ENCODE data around the gene SCN4B. TPM values are rescaled to one million over a fixed set of nuclear protein-coding genes. Genes with fewer than 3 reads are reported as not detected.
"Not testable (repeated sequence)": the region's sequence is repeated elsewhere in the genome, so short reads cannot be mapped to it uniquely, and the experiment has no call there.

The SCN4B gene
- total and polyA plus RNA-seq, 8 donors, result 0.61 to 2.9 (median 1.0) TPM

- H3K27ac ChIP-seq, result no peak overlapping the region
- intact Hi-C loops (cut with DNase I), result loop anchor here in 2 of 3 donors (5.0 to 10.0 kb wide), 2 partner anchors 103 to 166 kb away; partner anchors contain the start of gene CD3E (in 1 of the 2)
- peaks cover 14 to 27% (median 19%) of the 10 kb centered on the region in 3 donors for H3K4me1 ChIP-seq
- no peaks in the 10 kb centered on the region for H3K9me3 ChIP-seq
- no peak for FAIRE-seq
- no peaks in the 10 kb centered on the region for H3K27me3 ChIP-seq
- ATAC-seq, result no peak
- DNase-seq, result no peak
- no peak for TF ChIP-seq CTCF (IDR thresholded peaks at IDR 0.05)
- no peak overlapping the region for H3K4me3 ChIP-seq
- H3K36me3 ChIP-seq, result no peaks in the 10 kb centered on the region
- WGBS, 2 donors, result 81 to 90% methylated on average over 6 of the region's 6 CpGs
Measured at GRCh38 chr11:118199135-118199534, 46.5 kb upstream of the SCN4B start.

GRCh38 chr11:118198370-118198769, 45.7 kb upstream of the SCN4B start:
- Histone ChIP-seq H3K4me3 (no peak overlapping the region), H3K36me3 (no peaks in the 10 kb centered on the region), H3K9me3 (no peaks in the 10 kb centered on the region), H3K27me3 (no peaks in the 10 kb centered on the region), H3K4me1 (peaks cover 16 to 32% (median 24%) of the 10 kb centered on the region in 3 donors), H3K27ac (no peak overlapping the region)
- DNase-seq, result peak; percentile 70 to 90 (median 80)
- FAIRE-seq, result no peak
- 0% methylated on average over 9 of the region's 9 CpGs for WGBS, 2 donors
- intact Hi-C loops (cut with DNase I), result loop anchor here in 2 of 3 donors (5.0 to 10.0 kb wide), 2 partner anchors 104 to 166 kb away; partner anchors contain the start of gene CD3E (in 1 of the 2)
- TF ChIP-seq CTCF (IDR thresholded peaks at IDR 0.05), result peak; percentile 67 to 82 (median 75)
- peak; percentile 41 to 63 (median 58) for ATAC-seq

- WGBS, 2 donors, result 10 to 14% methylated on average over 10 of the region's 10 CpGs
- H3K9me3 ChIP-seq, result no peaks in the 10 kb centered on the region
Measured at GRCh38 chr11:118194835-118195627, 42.4 kb upstream of the SCN4B start.

GRCh38 chr11:118193910-118194566, 41.4 kb upstream of the SCN4B start:
- intact Hi-C loops (cut with DNase I), result loop anchor here in 1 of 3 donors (10.0 kb wide), 1 partner anchor 171 kb away; no protein-coding TSS in a partner anchor
- ATAC-seq, result peak; percentile 2 to 19 (median 14)
- 47 to 50% methylated on average over 6 of the region's 6 CpGs for WGBS, 2 donors

More at GRCh38 chr11:118194835-118195627, 42.4 kb upstream of the SCN4B start:
- FAIRE-seq (no peak), DNase-seq (peak; percentile 76 to 95 (median 90)), ATAC-seq (peak; percentile 96 to 99 (median 98))
- no peaks in the 10 kb centered on the region for H3K27me3 ChIP-seq
- no peak for TF ChIP-seq CTCF (IDR thresholded peaks at IDR 0.05)
- intact Hi-C loops (cut with DNase I), result loop anchor here in 2 of 3 donors (5.0 to 10.0 kb wide), 2 partner anchors 107 to 170 kb away; partner anchors contain the start of gene CD3E (in 1 of the 2)
- H3K4me1 ChIP-seq, result peaks cover 16 to 25% (median 17%) of the 10 kb centered on the region in 3 donors
- H3K36me3 ChIP-seq, result no peaks in the 10 kb centered on the region
- H3K27ac ChIP-seq, result peak overlapping the region in 3 of 4 donors; percentile 64 to 81 (median 76)
- no peak overlapping the region for H3K4me3 ChIP-seq

GRCh38 chr11:118192817-118193216, 40.2 kb upstream of the SCN4B start:
- H3K9me3 ChIP-seq, H3K4me3 ChIP-seq, H3K36me3 ChIP-seq, FAIRE-seq, ATAC-seq, H3K27me3 ChIP-seq, DNase-seq, H3K27ac ChIP-seq: not testable (repeated sequence)
- intact Hi-C loops (cut with DNase I), result loop anchor here in 1 of 3 donors (10.0 kb wide), 1 partner anchor 172 kb away; no protein-coding TSS in a partner anchor
- peaks cover 16 to 19% (median 17%) of the 10 kb centered on the region in 3 donors for H3K4me1 ChIP-seq
- WGBS, 2 donors, result 85 to 86% methylated on average over 5 of the region's 5 CpGs

More at GRCh38 chr11:118193910-118194566, 41.4 kb upstream of the SCN4B start:
- Histone ChIP-seq H3K27ac (peak overlapping the region; percentile 45 to 81 (median 70)), H3K4me3 (no peak overlapping the region), H3K36me3 (no peaks in the 10 kb centered on the region), H3K27me3 (no peaks in the 10 kb centered on the region), H3K4me1 (peaks cover 16 to 25% (median 17%) of the 10 kb centered on the region in 3 donors), H3K9me3 (no peaks in the 10 kb centered on the region)
- FAIRE-seq (no peak), DNase-seq (peak in 3 of 6 donors; percentile 34 to 39 (median 35))
- TF ChIP-seq CTCF (IDR thresholded peaks at IDR 0.05), result no peak

GRCh38 chr11:118190942-118191506, 38.4 kb upstream of the SCN4B start:
- H3K27me3 ChIP-seq, FAIRE-seq, H3K27ac ChIP-seq, ATAC-seq, H3K36me3 ChIP-seq, DNase-seq, H3K9me3 ChIP-seq, H3K4me3 ChIP-seq: not testable (repeated sequence)
- intact Hi-C loops (cut with DNase I), result loop anchor here in 1 of 3 donors (10.0 kb wide), 1 partner anchor 174 kb away; no protein-coding TSS in a partner anchor
- 41 to 80% methylated on average over 2 of the region's 2 CpGs for WGBS, 2 donors
- peaks cover 16 to 19% (median 17%) of the 10 kb centered on the region in 3 donors for H3K4me1 ChIP-seq
